GM18868 (cell line): ENCODE results near the gene GVQW3.

Experiments
- ATAC-seq: cut with Tn5 transposase; IDR thresholded peaks from one replicate; pipeline ENCODE4 v1.9.1; 2021; ENCODE audit warnings: mild to moderate bottlenecking, moderate library complexity; ENCODE audit not compliant: unreplicated experiment

The GVQW3 gene

GRCh38 chr11:76444384-76445120, 63.4 kb downstream of the GVQW3 start, which contains the start of gene EMSY:
EMSY (plus strand) TSS chr11:76445018; CDS start chr11:76446939, 1,921 bp downstream.
- ATAC-seq = peak; percentile 95

- ATAC-seq = peak; percentile 30
Measured at GRCh38 chr11:76445121-76446084, 64.3 kb downstream of the GVQW3 start.

- no peak for ATAC-seq
Measured at GRCh38 chr11:76448506-76448905, 67.4 kb downstream of the GVQW3 start.

- no peak for ATAC-seq
Measured at GRCh38 chr11:76453248-76453647, 72.1 kb downstream of the GVQW3 start.

- ATAC-seq = no peak
Measured at GRCh38 chr11:76455331-76455730, 74.2 kb downstream of the GVQW3 start.

GRCh38 chr11:76455931-76456330, 74.8 kb downstream of the GVQW3 start:
- ATAC-seq = no peak

- no peak for ATAC-seq
Measured at GRCh38 chr11:76456571-76456970, 75.4 kb downstream of the GVQW3 start.
